Right renal cortex interstitium (tissue), 3 donors: ENCODE results near the gene LY86. TPM values are rescaled to one million over a fixed set of nuclear protein-coding genes. Genes with fewer than 3 reads are reported as not detected.
A peak's percentile ranks its signal among the peaks of the same experiment; 100 is the strongest.

Experiments
- DNase-seq, 3 donors: peaks; one replicate each; pipeline ENCODE4 v3.0.0-alpha.2; 2013; ENCODE audit warnings: low read depth in 3 of 3, low spot score in 2 of 3
- polyA plus RNA-seq, 3 donors: library from polyadenylated mRNA; unstranded; fragments of 120-200 nt; gene quantifications; one replicate each; pipeline ENCODE4 v1.2.1, GENCODE V29; 2013; ENCODE audit not compliant: insufficient read length in 3 of 3

LY86 gene
- polyA plus RNA-seq, 3 donors = 1.8 to 2.2 (median 2.2) TPM

GRCh38 chr6:6696867-6697531, 108.5 kb downstream of the LY86 start:
- DNase-seq = no peak

GRCh38 chr6:6697620-6698019, 109.1 kb downstream of the LY86 start:
- no peak for DNase-seq

- peak in 1 of 3 donors; percentile 77 for DNase-seq
Observed at GRCh38 chr6:6699741-6700367, 111.3 kb downstream of the LY86 start.

GRCh38 chr6:6700407-6701270, 112.1 kb downstream of the LY86 start:
- no peak for DNase-seq

- DNase-seq = no peak
Observed at GRCh38 chr6:6701864-6702263, 113.3 kb downstream of the LY86 start.

- no peak for DNase-seq
Observed at GRCh38 chr6:6703699-6704098, 115.2 kb downstream of the LY86 start.
